Measurements from ENCODE around the gene BCL7A. TPM values are rescaled to one million over a fixed set of nuclear protein-coding genes. Genes with fewer than 3 reads are reported as not detected.

BCL7A gene
- total and polyA plus RNA-seq, 2 experiments from 2014 or later = 9.6 to 14.9 TPM

GRCh38 chr12:122043476-122043875 is 21.8 kb downstream of the BCL7A start:
- 98% methylated on average over 12 of the region's 15 CpGs for WGBS (ENCODE audit: low lambda C conversion rate, missing lambda C conversion rate)
- no peaks in the 10 kb centered on the region for H3K9me3 ChIP-seq (ENCODE audit: low read depth)
- no peaks in the 10 kb centered on the region for H3K4me1 ChIP-seq (ENCODE audit: insufficient read depth)
- no peak for DNase-seq (ENCODE audit: low spot score)
- no peaks in the 10 kb centered on the region for H3K79me2 ChIP-seq
- H4K20me1 ChIP-seq (ENCODE audit: insufficient read depth, poor library complexity, severe bottlenecking) = no peaks in the 10 kb centered on the region
- no peak overlapping the region for H3K4me2 ChIP-seq
- H3K27ac ChIP-seq = no peak overlapping the region
- no peaks in the 10 kb centered on the region for H3K9me2 ChIP-seq (replicated peaks; ENCODE audit: insufficient read depth)
- no peaks in the 10 kb centered on the region for H3K36me3 ChIP-seq (replicated peaks; ENCODE audit: insufficient read depth, low read depth)
- no peak overlapping the region for H2AFZ ChIP-seq
- TF ChIP-seq EZH2 (IDR thresholded peaks at IDR 0.05; ENCODE audit: borderline replicate concordance) = no peak
- TF ChIP-seq EZH2phosphoT487 (IDR thresholded peaks at IDR 0.05; ENCODE audit: low read depth, severe bottlenecking, unreplicated experiment) = no peak
- no peak for TF ChIP-seq CTCF (IDR thresholded peaks at IDR 0.05; ENCODE audit: poor library complexity)
- no peak overlapping the region for H3K4me3 ChIP-seq
- H3K27me3 ChIP-seq = no peaks in the 10 kb centered on the region

- WGBS (ENCODE audit: low lambda C conversion rate, missing lambda C conversion rate) = over 99% methylated on average over 7 of the region's 7 CpGs
These were observed 23.6 kb downstream of the BCL7A start for GRCh38 chr12:122045262-122045661.

GRCh38 chr12:122046145-122046544 is 24.5 kb downstream of the BCL7A start:
- H3K4me2 ChIP-seq = no peak overlapping the region
- TF ChIP-seq EZH2phosphoT487 (IDR thresholded peaks at IDR 0.05; ENCODE audit: low read depth, severe bottlenecking, unreplicated experiment) (no peak), EZH2 (IDR thresholded peaks at IDR 0.05; ENCODE audit: borderline replicate concordance) (no peak), CTCF (IDR thresholded peaks at IDR 0.05; ENCODE audit: poor library complexity) (no peak)
- H3K79me2 ChIP-seq = no peaks in the 10 kb centered on the region
- H3K9me3 ChIP-seq (ENCODE audit: low read depth) = no peaks in the 10 kb centered on the region
- H3K27me3 ChIP-seq = no peaks in the 10 kb centered on the region
- H4K20me1 ChIP-seq (ENCODE audit: insufficient read depth, poor library complexity, severe bottlenecking) = no peaks in the 10 kb centered on the region
- H3K9me2 ChIP-seq (replicated peaks; ENCODE audit: insufficient read depth) = no peaks in the 10 kb centered on the region
- no peak overlapping the region for H3K27ac ChIP-seq
- WGBS (ENCODE audit: low lambda C conversion rate, missing lambda C conversion rate) = 96% methylated on average over 7 of the region's 7 CpGs
- no peak overlapping the region for H2AFZ ChIP-seq
- DNase-seq (ENCODE audit: low spot score) = no peak
- no peak overlapping the region for H3K4me3 ChIP-seq
- no peaks in the 10 kb centered on the region for H3K36me3 ChIP-seq (replicated peaks; ENCODE audit: insufficient read depth, low read depth)
- H3K4me1 ChIP-seq (ENCODE audit: insufficient read depth) = peaks cover 1% of the 10 kb centered on the region

More at GRCh38 chr12:122045262-122045661, 23.6 kb downstream of the BCL7A start:
- H4K20me1 ChIP-seq (ENCODE audit: insufficient read depth, poor library complexity, severe bottlenecking) = no peaks in the 10 kb centered on the region
- no peak overlapping the region for H3K27ac ChIP-seq
- H3K4me3 ChIP-seq = no peak overlapping the region
- DNase-seq (ENCODE audit: low spot score) = no peak
- H3K36me3 ChIP-seq (replicated peaks; ENCODE audit: insufficient read depth, low read depth) = no peaks in the 10 kb centered on the region
- no peak for TF ChIP-seq EZH2phosphoT487 (IDR thresholded peaks at IDR 0.05; ENCODE audit: low read depth, severe bottlenecking, unreplicated experiment)
- no peak for TF ChIP-seq EZH2 (IDR thresholded peaks at IDR 0.05; ENCODE audit: borderline replicate concordance)
- no peak for TF ChIP-seq CTCF (IDR thresholded peaks at IDR 0.05; ENCODE audit: poor library complexity)
- no peak overlapping the region for H3K4me2 ChIP-seq
- H3K27me3 ChIP-seq = no peaks in the 10 kb centered on the region
- H3K9me3 ChIP-seq (ENCODE audit: low read depth) = no peaks in the 10 kb centered on the region
- no peaks in the 10 kb centered on the region for H3K9me2 ChIP-seq (replicated peaks; ENCODE audit: insufficient read depth)
- H3K79me2 ChIP-seq = no peaks in the 10 kb centered on the region
- no peaks in the 10 kb centered on the region for H3K4me1 ChIP-seq (ENCODE audit: insufficient read depth)
- no peak overlapping the region for H2AFZ ChIP-seq

GRCh38 chr12:122048151-122048550 is 26.5 kb downstream of the BCL7A start:
- Histone ChIP-seq H3K27me3 (no peaks in the 10 kb centered on the region), H2AFZ (no peak overlapping the region), H3K4me1 (ENCODE audit: insufficient read depth) (peaks cover 5% of the 10 kb centered on the region), H3K36me3 (replicated peaks; ENCODE audit: insufficient read depth, low read depth) (no peaks in the 10 kb centered on the region), H3K79me2 (no peaks in the 10 kb centered on the region), H3K27ac (peak overlapping the region; percentile 52), H3K9me2 (replicated peaks; ENCODE audit: insufficient read depth) (no peaks in the 10 kb centered on the region), H3K4me2 (no peak overlapping the region), H3K9me3 (ENCODE audit: low read depth) (no peaks in the 10 kb centered on the region), H3K4me3 (no peak overlapping the region), H4K20me1 (ENCODE audit: insufficient read depth, poor library complexity, severe bottlenecking) (no peaks in the 10 kb centered on the region)
- 70% methylated on average over 8 of the region's 8 CpGs for WGBS (ENCODE audit: low lambda C conversion rate, missing lambda C conversion rate)
- DNase-seq (ENCODE audit: low spot score) = peak; percentile 54
- TF ChIP-seq EZH2 (IDR thresholded peaks at IDR 0.05; ENCODE audit: borderline replicate concordance) = no peak
- no peak for TF ChIP-seq EZH2phosphoT487 (IDR thresholded peaks at IDR 0.05; ENCODE audit: low read depth, severe bottlenecking, unreplicated experiment)
- TF ChIP-seq CTCF (IDR thresholded peaks at IDR 0.05; ENCODE audit: poor library complexity) = no peak

All from hepatocyte (in vitro differentiated cells).